Activated CD4-positive, alpha-beta T cell treated with anti-CD3 and anti-CD28 coated beads, Interleukin-2, amount 50 U/mL, for 1 hour (primary cell): ENCODE measurements around the gene NETO1.

Experiments
- DNase-seq: peaks from one replicate; pipeline ENCODE4 v3.0.0-alpha.2; 2020

The NETO1 gene

DNA sequence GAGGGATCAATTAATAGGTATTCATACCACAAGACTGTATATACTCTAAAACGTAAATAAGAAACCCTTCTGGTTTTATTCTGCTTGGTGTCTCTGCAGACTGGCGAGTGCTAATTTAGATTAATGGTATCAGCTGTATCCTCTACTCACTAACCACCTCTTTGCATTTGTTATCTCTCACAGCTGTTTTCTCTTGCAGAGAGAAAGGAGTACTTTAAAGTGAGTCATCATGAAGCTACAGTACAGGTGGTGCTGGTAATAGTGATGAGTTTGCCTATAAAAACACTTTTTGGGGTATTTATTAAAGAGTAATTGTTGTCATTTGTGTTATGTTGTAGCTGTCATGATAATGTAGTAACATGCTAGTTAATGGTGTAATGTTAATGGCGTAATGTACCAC, 147.7 kb downstream of the NETO1 start:
- no peak for DNase-seq

DNA sequence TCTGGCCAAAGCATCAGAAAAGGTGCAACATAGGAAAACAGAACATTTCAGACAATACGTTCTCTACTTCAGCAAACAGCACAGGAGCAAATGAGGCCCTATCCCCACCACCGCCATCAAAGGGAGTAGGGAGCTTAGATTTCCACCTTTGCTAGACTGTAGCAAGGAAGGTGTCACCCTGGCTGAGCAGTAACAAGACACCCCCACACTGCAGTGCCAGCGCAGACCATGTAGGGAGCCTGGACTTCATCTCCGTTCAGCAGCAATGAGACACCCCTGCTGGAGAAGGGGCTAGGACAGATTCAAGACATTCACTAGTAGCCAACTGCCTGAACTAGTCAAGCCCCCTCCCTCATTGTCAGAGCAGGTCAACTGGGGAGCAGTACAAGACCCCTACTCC, 163.6 kb downstream of the NETO1 start:
- no peak for DNase-seq

DNA sequence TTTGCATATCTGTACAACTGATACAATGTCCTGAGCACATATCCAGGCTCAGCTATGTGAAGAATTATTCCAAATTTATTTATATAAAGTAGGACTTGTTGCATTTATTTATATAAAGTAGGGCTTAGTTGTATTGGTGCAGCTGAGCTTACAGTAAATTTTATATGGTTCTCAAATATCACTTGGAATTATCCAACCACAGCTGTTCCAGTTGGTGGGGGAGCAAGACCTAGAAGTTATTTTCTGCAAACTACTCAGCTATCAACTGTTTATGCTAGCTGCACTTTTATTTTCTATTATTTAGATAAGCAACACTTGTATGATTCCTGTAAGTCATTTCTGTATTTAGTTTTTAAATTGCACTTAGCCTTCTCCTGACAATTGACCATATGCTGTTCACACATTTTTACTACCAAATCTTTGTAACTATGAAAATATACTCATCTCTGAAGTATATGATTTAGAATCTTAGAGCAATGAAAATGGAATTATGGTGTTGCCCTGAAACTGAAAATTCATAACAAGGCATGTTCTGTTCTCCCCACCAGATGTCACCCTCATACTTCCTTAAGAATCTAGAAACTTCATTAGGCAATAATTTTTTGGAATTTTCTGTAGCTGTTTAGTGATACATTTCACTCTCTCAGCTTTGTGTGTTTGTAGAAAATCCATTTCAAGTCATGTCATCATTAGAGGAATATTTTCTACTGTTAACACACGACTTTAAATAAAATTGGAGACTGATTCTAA, 166.7 kb downstream of the NETO1 start:
- no peak for DNase-seq

DNA sequence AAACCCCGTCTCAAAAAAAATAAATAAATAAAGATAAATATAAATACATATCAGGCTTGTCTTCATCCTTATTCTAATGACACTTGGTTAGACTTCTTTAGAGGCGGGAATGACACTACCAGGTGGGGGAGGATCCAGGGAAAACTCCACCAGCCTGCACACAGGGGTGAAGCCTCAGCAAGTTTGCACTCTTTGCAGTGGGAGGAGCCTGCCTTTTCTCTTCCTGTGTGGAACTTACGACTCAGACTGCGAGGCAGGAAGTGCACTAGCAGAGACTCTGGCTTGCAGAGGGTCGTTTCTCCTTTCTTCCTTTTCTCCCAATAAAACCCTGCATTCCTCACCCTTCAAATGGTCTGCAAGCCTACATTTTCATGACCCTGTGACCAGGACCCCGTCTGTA, 170.1 kb downstream of the NETO1 start:
- DNase-seq: no peak

DNA sequence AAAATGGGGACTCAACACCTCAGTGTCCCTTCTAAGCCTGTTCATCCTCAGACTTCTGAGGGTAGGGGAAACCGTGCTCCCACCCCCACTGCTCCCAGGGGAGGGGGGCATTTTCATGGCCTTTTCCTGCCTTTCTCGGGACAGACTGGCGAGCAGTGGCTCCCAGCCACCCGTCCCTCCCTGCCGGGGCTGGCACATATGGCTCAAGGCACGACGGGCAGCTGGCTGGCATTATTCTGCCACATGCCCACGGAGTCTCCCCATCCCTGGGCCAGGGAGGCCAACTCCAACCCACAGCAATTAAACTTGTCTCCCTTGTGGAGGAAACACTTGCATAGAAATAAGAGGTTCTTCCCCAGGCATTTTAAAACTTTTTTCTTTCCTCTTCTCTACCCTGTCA, 175.2 kb downstream of the NETO1 start:
- no peak for DNase-seq
